ENCODE data around the gene NUPR1. TPM values are rescaled to one million over a fixed set of nuclear protein-coding genes. Genes with fewer than 3 reads are reported as not detected.

The NUPR1 gene
- polyA plus RNA-seq, 1 donor (not counting 4 experiments of a cell fraction or from before 2014, with no cell fraction given): 126 TPM

DNA sequence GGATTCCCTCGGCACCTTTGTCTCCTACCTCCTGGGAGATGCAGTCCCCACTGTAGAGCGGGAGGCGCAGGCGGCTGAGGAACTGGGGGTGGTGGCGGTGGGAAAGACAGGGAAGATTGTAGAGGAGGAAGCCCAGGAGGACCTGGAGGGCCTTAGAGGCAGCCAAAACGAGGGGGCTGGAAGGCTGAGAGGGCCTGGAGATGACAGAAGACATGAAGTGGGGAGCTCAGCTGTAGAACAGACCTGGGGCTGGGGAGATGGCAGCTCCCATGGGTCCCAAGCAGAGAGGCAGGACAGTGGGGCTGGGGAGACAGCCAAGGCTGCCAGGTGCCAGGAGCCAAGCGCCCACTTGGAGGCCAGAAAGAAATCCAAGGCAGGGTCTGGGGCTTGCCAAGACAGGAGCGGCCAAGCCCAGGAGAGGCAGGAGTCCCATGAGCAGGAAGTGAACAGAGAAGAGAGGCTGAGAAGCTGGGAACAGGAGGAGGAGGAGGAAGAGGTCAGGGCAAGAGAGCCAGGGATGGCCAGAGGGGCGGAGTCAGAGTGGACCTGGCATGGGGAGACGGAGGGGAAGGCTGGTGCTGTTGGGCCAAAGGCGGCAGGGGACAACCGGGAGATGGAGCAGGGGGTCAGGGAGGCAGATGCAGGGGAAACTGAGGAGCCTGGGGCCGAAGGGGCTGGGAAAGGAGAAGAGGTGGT, 43.5 kb downstream of the NUPR1 start:
- Histone ChIP-seq H3K4me1 (ENCODE audit: control insufficient read depth, extremely low read depth, insufficient read depth, low read length) (peaks cover 2% of the 10 kb centered on the region), H3K9me1 (ENCODE audit: control insufficient read depth, extremely low read depth, insufficient read depth, low read length) (no peaks in the 10 kb centered on the region), H4K20me1 (ENCODE audit: control insufficient read depth, extremely low read depth, insufficient read depth, low read length) (no peaks in the 10 kb centered on the region), H3K27ac (ENCODE audit: control insufficient read depth, insufficient read depth, low read length) (no peak overlapping the region), H3K27me3 (ENCODE audit: control insufficient read depth, extremely low read depth, insufficient read depth, low read length) (peaks cover 5% of the 10 kb centered on the region), H3K79me2 (ENCODE audit: control insufficient read depth, insufficient read depth, low read length) (no peaks in the 10 kb centered on the region), H2AFZ (ENCODE audit: control insufficient read depth, low read length) (no peak overlapping the region), H3K4me3 (ENCODE audit: control insufficient read depth in 2 of 3, extremely low read depth in 1 of 3, insufficient read depth in 2 of 3, low read depth in 1 of 3, low read length in 3 of 3) (no peak overlapping the region), H3K9ac (ENCODE audit: control insufficient read depth, extremely low read depth, insufficient read depth, low read length) (no peak overlapping the region), H3K9me3 (ENCODE audit: control insufficient read depth, low read depth, low read length) (no peaks in the 10 kb centered on the region), H3K36me3 (ENCODE audit: control insufficient read depth in 2 of 2, extremely low read depth in 1 of 2, insufficient read depth in 2 of 2, low read length in 2 of 2) (no peaks in the 10 kb centered on the region), H3K4me2 (ENCODE audit: control insufficient read depth, extremely low read depth, insufficient read depth, low read depth, low read length) (no peak overlapping the region)
- DNase-seq (ENCODE audit: low read depth, low spot score) (no peak), FAIRE-seq (no peak)
- dilution Hi-C loops (cut with MboI; ENCODE audit: extremely low pct_ligation_motif_present, low sequenced_read_pairs): no loop called here
- no peak for TF ChIP-seq EZH2 (IDR thresholded peaks at IDR 0.05; ENCODE audit: low read length)
- TF ChIP-seq, protein P1, sequence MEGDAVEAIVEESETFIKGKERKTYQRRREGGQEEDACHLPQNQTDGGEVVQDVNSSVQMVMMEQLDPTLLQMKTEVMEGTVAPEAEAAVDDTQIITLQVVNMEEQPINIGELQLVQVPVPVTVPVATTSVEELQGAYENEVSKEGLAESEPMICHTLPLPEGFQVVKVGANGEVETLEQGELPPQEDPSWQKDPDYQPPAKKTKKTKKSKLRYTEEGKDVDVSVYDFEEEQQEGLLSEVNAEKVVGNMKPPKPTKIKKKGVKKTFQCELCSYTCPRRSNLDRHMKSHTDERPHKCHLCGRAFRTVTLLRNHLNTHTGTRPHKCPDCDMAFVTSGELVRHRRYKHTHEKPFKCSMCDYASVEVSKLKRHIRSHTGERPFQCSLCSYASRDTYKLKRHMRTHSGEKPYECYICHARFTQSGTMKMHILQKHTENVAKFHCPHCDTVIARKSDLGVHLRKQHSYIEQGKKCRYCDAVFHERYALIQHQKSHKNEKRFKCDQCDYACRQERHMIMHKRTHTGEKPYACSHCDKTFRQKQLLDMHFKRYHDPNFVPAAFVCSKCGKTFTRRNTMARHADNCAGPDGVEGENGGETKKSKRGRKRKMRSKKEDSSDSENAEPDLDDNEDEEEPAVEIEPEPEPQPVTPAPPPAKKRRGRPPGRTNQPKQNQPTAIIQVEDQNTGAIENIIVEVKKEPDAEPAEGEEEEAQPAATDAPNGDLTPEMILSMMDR (optimal IDR thresholded peaks at IDR 0.05 in 1 of 3, IDR thresholded peaks at IDR 0.05 in 1 of 3, conservative IDR thresholded peaks at IDR 0.05 in 1 of 3; ENCODE audit: extremely low read depth in 1 of 3, insufficient read depth in 2 of 3, low read length in 3 of 3): no peak

GRCh38 chr16:28494121-28494851, 44.5 kb downstream of the NUPR1 start, which contains the start of gene APOBR:
TSS of gene APOBR (plus strand) at chr16:28494643. CDS start at chr16:28494682, 39 bp downstream.
- DNase-seq (ENCODE audit: low read depth, low spot score): no peak
- TF ChIP-seq EZH2 (IDR thresholded peaks at IDR 0.05; ENCODE audit: low read length): no peak
- TF ChIP-seq, protein P1 (optimal IDR thresholded peaks at IDR 0.05 in 1 of 3, IDR thresholded peaks at IDR 0.05 in 1 of 3, conservative IDR thresholded peaks at IDR 0.05 in 1 of 3; ENCODE audit: extremely low read depth in 1 of 3, insufficient read depth in 2 of 3, low read length in 3 of 3): no peak
- Histone ChIP-seq H3K36me3 (ENCODE audit: control insufficient read depth in 2 of 2, extremely low read depth in 1 of 2, insufficient read depth in 2 of 2, low read length in 2 of 2) (no peaks in the 10 kb centered on the region), H4K20me1 (ENCODE audit: control insufficient read depth, extremely low read depth, insufficient read depth, low read length) (no peaks in the 10 kb centered on the region), H3K79me2 (ENCODE audit: control insufficient read depth, insufficient read depth, low read length) (no peaks in the 10 kb centered on the region), H3K9me1 (ENCODE audit: control insufficient read depth, extremely low read depth, insufficient read depth, low read length) (no peaks in the 10 kb centered on the region), H3K27ac (ENCODE audit: control insufficient read depth, insufficient read depth, low read length) (no peak within 1 kb of the TSS), H3K9me3 (ENCODE audit: control insufficient read depth, low read depth, low read length) (no peaks in the 10 kb centered on the region), H3K9ac (ENCODE audit: control insufficient read depth, extremely low read depth, insufficient read depth, low read length) (no peak within 1 kb of the TSS), H3K4me3 (ENCODE audit: control insufficient read depth in 2 of 3, extremely low read depth in 1 of 3, insufficient read depth in 2 of 3, low read depth in 1 of 3, low read length in 3 of 3) (no peak within 1 kb of the TSS), H2AFZ (ENCODE audit: control insufficient read depth, low read length) (no peak within 1 kb of the TSS), H3K4me2 (ENCODE audit: control insufficient read depth, extremely low read depth, insufficient read depth, low read depth, low read length) (no peak within 1 kb of the TSS), H3K4me1 (ENCODE audit: control insufficient read depth, extremely low read depth, insufficient read depth, low read length) (peaks cover 2% of the 10 kb centered on the region), H3K27me3 (ENCODE audit: control insufficient read depth, extremely low read depth, insufficient read depth, low read length) (peaks cover 5% of the 10 kb centered on the region)
- no peak for FAIRE-seq
- dilution Hi-C loops (cut with MboI; ENCODE audit: extremely low pct_ligation_motif_present, low sequenced_read_pairs): no loop called here
